Endothelial cell of umbilical vein (primary cell): ENCODE results near the gene CD38. TPM values are rescaled to one million over a fixed set of nuclear protein-coding genes. Genes with fewer than 3 reads are reported as not detected.

Source experiments
- BruUV-seq: library from RNA; stranded (reverse); fragments of 400-500 nt; replicated peaks from 2 replicates; lab custom pipeline; 2021; lab: Mats Ljungman, UMichigan
- CTCF ChIA-PET: fragments of 300-600, 350-600 bp; sonication (Branson Sonifier 250); formaldehyde crosslinking; loops from one replicate; lab custom pipeline; 2021; ENCODE audit warnings: antibody characterized with exemption, inconsistent platforms; lab: Charles Lee
- POLR2A ChIA-PET: fragments of 300-600, 350-600 bp; sonication (Branson Sonifier 250); formaldehyde crosslinking; loops from one replicate; lab custom pipeline; 2021; ENCODE audit warnings: antibody characterized with exemption, inconsistent platforms; lab: Charles Lee
- DNase-seq: peaks from one replicate; pipeline ENCODE4 v3.0.0-alpha.2; 2011; ENCODE audit warnings: low read depth, low spot score
- FAIRE-seq: peaks from 2 replicates; lab custom pipeline; 2011; peaks lifted over from hg19 to GRCh38; lab: Jason Lieb, UNC
- H2AFZ ChIP-seq: 2 replicates; pipeline ENCODE4 v1.6.0; 2012; ENCODE audit warnings: low read depth, low read length, control low read depth, inconsistent platforms
- H3K27ac ChIP-seq: 2 replicates; pipeline ENCODE4 v1.5.1; 2011; ENCODE audit warnings: low read depth, mild to moderate bottlenecking, control low read depth, low read length, moderate library complexity; ENCODE audit not compliant: insufficient read depth
- H3K27me3 ChIP-seq, 2 experiments: 2 replicates each; pipeline versions ENCODE4 v1.6.0 to v1.6.1; 2011; ENCODE audit warnings: low read length in 2 of 2, mixed read lengths in 1 of 2; ENCODE audit not compliant: control insufficient read depth in 2 of 2, insufficient read depth in 2 of 2
- H3K36me3 ChIP-seq, 2 experiments: 2 replicates in 1 of 2; 3 replicates in 1 of 2; pipeline ENCODE4 v1.5.1; 2011; ENCODE audit warnings: low read length in 2 of 2, mild to moderate bottlenecking in 1 of 2, moderate library complexity in 1 of 2; ENCODE audit not compliant: control insufficient read depth in 2 of 2, insufficient read depth in 2 of 2; ENCODE audit errors: extremely low read depth in 1 of 2
- H3K4me1 ChIP-seq: 3 replicates; pipeline ENCODE4 v1.5.1; 2011; ENCODE audit warnings: mild to moderate bottlenecking, low read length; ENCODE audit not compliant: control insufficient read depth, insufficient read depth; ENCODE audit errors: extremely low read depth
- H3K4me2 ChIP-seq: 2 replicates; pipeline ENCODE4 v1.6.1; 2011; ENCODE audit warnings: low read length, control low read depth, mixed read lengths; ENCODE audit not compliant: insufficient read depth
- H3K4me3 ChIP-seq, 3 experiments: fragments of 200-600 bp in 1 of 3; sonication (generic), shearing (Covaris generic) in 1 of 3; replicated peaks in 1 of 3; 2 replicates each; pipeline ENCODE4 v1.5.1; 2011 to 2016; ENCODE audit warnings: control low read depth in 3 of 3, low read length in 3 of 3, mild to moderate bottlenecking in 2 of 3, inconsistent platforms in 1 of 3, low read depth in 1 of 3, moderate library complexity in 1 of 3; ENCODE audit not compliant: insufficient read depth in 1 of 3
- H3K79me2 ChIP-seq: 2 replicates; pipeline ENCODE4 v1.6.0; 2012; ENCODE audit warnings: low read length, inconsistent platforms; ENCODE audit not compliant: control insufficient read depth, insufficient read depth
- H3K9ac ChIP-seq: replicated peaks from 2 replicates; pipeline ENCODE3; 2011; ENCODE audit warnings: low read length, control low read depth; ENCODE audit not compliant: insufficient read depth; ENCODE audit errors: extremely low read depth
- H3K9me1 ChIP-seq: replicated peaks from 3 replicates; pipeline ENCODE4 v1.6.0; 2011; ENCODE audit warnings: mild to moderate bottlenecking, low read length; ENCODE audit not compliant: control insufficient read depth, insufficient read depth; ENCODE audit errors: extremely low read depth
- H3K9me3 ChIP-seq: replicated peaks from 2 replicates; pipeline ENCODE4 v1.5.1; 2012; ENCODE audit warnings: low read length, inconsistent platforms; ENCODE audit not compliant: control insufficient read depth, insufficient read depth
- H4K20me1 ChIP-seq: replicated peaks from 2 replicates; pipeline ENCODE3; 2011; ENCODE audit warnings: mild to moderate bottlenecking, low read length; ENCODE audit not compliant: control insufficient read depth, insufficient read depth; ENCODE audit errors: extremely low read depth
- EZH2 ChIP-seq: IDR thresholded peaks from 2 replicates; pipeline ENCODE4 v1.6.1; 2012; ENCODE audit warnings: borderline replicate concordance, low read depth, mild to moderate bottlenecking, moderate library complexity, low read length, inconsistent platforms; ENCODE audit not compliant: severe bottlenecking
- FOS ChIP-seq: IDR thresholded peaks from 2 replicates; pipeline ENCODE4 v1.6.1; 2011; ENCODE audit warnings: mild to moderate bottlenecking, low read length, moderate library complexity, borderline replicate concordance; ENCODE audit not compliant: insufficient read depth
- GATA2 ChIP-seq: IDR thresholded peaks from 2 replicates; pipeline ENCODE4 v1.7.0; 2011; ENCODE audit warnings: low read depth, mild to moderate bottlenecking, moderate library complexity, mixed read lengths, low read length; ENCODE audit not compliant: insufficient read length, insufficient read depth
- JUN ChIP-seq: IDR thresholded peaks from 2 replicates; pipeline ENCODE4 v1.6.1; 2011; ENCODE audit warnings: borderline replicate concordance, low read depth; ENCODE audit not compliant: insufficient read length, insufficient read depth
- MYC ChIP-seq: IDR thresholded peaks from one replicate; pipeline ENCODE4 v1.6.1; 2011; ENCODE audit warnings: mild to moderate bottlenecking, low read depth, low read length
- POLR2A ChIP-seq: IDR thresholded peaks from 2 replicates; pipeline ENCODE4 v1.6.1; 2012; ENCODE audit warnings: low read depth, mild to moderate bottlenecking, control low read depth, low read length
- POLR2AphosphoS5 ChIP-seq: IDR thresholded peaks from 2 replicates; pipeline ENCODE4 v1.6.1; 2012; ENCODE audit warnings: low read depth, mild to moderate bottlenecking, control low read depth, low read length, moderate library complexity; ENCODE audit not compliant: insufficient read depth
- dilution Hi-C: fragments of 300-500 bp; cut with MboI; formaldehyde crosslinking; loops from one replicate; pipeline ENCODE4 v1.15.0; 2019; ENCODE audit warnings: low sequenced_read_pairs; ENCODE audit not compliant: extremely low pct_ligation_motif_present
- intact Hi-C: fragments of 100-400 bp; cut with micrococcal nuclease; formaldehyde crosslinking; loops from one replicate; pipeline ENCODE4 v1.10.0; 2022
- polyA plus RNA-seq, 4 experiments: library from polyadenylated mRNA; depleted of rRNA in 3 of 4; stranded (reverse) in 3 of 4; unstranded in 1 of 4; fragments of >200 nt; gene quantifications; 2 replicates each; pipeline versions ENCODE4 v1.2.1 to v1.2.3, GENCODE V29; 2011 to 2012; ENCODE audit warnings: missing spikeins in 1 of 4
- total RNA-seq: library from RNA; stranded (reverse); gene quantifications from 2 replicates; pipeline ENCODE4 v1.2.3, GENCODE V29; 2021
- TF ChIP-seq, protein P1 (sequence below): IDR thresholded peaks from 2 replicates; pipeline ENCODE4 v1.6.1; 2011; ENCODE audit not compliant: insufficient read depth, insufficient read length
- TF ChIP-seq, protein P2 (sequence below), 2 donors: IDR thresholded peaks; 1 replicate in 1 of 2; 2 replicates in 1 of 2; pipeline ENCODE4 v1.5.1; 2011; ENCODE audit warnings: low read length in 2 of 2, mild to moderate bottlenecking in 2 of 2, moderate library complexity in 2 of 2, control low read depth in 1 of 2, inconsistent platforms in 1 of 2, low read depth in 1 of 2; ENCODE audit not compliant: insufficient read depth in 1 of 2; ENCODE audit errors: extremely low read depth in 1 of 2

Gene CD38
- total and polyA plus RNA-seq, 2 donors (not counting 3 experiments of a cell fraction or from before 2014, with no cell fraction given), result 0.11 to 0.31 TPM

DNA sequence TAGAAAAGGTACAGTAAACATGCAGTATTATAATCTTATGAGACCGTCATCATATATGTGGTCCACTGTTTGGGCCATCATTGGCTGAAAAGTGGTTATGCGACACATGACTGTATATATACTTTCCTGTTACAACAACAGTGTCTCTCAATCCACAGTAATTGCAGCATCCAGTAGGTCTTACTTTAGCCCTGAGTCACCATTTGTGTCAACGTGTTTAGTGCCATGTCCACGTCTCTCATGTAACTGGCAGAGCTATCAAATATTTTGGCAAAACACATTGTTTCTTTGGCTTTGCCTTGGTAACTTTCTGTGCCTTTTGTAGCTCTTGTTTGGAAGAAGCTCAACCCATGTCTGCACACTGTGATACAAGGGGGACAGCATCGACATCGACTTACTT lies 73.8 kb downstream of the CD38 start:
- Histone ChIP-seq H3K27ac (no peak overlapping the region), H3K9me3 (no peaks in the 10 kb centered on the region), H3K36me3 (no peaks in the 10 kb centered on the region), H2AFZ (no peak overlapping the region), H3K79me2 (no peaks in the 10 kb centered on the region), H4K20me1 (no peaks in the 10 kb centered on the region), H3K4me2 (no peak overlapping the region), H3K9me1 (no peaks in the 10 kb centered on the region), H3K4me3 (no peak overlapping the region), H3K27me3 (no peaks in the 10 kb centered on the region), H3K4me1 (no peaks in the 10 kb centered on the region), H3K9ac (no peak overlapping the region)
- intact Hi-C loops, result no loop called here
- BruUV-seq, result no TSS peak
- FAIRE-seq (no peak), DNase-seq (no peak)
- POLR2A ChIA-PET, result no interaction called here
- no peak for TF ChIP-seq GATA2
- TF ChIP-seq, protein P1, sequence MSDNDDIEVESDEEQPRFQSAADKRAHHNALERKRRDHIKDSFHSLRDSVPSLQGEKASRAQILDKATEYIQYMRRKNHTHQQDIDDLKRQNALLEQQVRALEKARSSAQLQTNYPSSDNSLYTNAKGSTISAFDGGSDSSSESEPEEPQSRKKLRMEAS, result no peak
- TF ChIP-seq POLR2AphosphoS5, result no peak
- no peak for TF ChIP-seq MYC
- no peak for TF ChIP-seq EZH2
- no peak for TF ChIP-seq FOS
- no peak for TF ChIP-seq JUN
- TF ChIP-seq, protein P2, sequence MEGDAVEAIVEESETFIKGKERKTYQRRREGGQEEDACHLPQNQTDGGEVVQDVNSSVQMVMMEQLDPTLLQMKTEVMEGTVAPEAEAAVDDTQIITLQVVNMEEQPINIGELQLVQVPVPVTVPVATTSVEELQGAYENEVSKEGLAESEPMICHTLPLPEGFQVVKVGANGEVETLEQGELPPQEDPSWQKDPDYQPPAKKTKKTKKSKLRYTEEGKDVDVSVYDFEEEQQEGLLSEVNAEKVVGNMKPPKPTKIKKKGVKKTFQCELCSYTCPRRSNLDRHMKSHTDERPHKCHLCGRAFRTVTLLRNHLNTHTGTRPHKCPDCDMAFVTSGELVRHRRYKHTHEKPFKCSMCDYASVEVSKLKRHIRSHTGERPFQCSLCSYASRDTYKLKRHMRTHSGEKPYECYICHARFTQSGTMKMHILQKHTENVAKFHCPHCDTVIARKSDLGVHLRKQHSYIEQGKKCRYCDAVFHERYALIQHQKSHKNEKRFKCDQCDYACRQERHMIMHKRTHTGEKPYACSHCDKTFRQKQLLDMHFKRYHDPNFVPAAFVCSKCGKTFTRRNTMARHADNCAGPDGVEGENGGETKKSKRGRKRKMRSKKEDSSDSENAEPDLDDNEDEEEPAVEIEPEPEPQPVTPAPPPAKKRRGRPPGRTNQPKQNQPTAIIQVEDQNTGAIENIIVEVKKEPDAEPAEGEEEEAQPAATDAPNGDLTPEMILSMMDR (IDR thresholded peaks at IDR 0.05; ENCODE audit: extremely low read depth in 1 of 2, insufficient read depth in 1 of 2, low read depth in 1 of 2, low read length in 2 of 2), result no peak
- TF ChIP-seq POLR2A, result no peak
- dilution Hi-C loops, result no loop called here
- CTCF ChIA-PET, result interaction anchor here (1.0 kb wide), 1 partner anchor 30 kb away, joined by 4 read pairs; no protein-coding TSS in a partner anchor
